ENCODE measurements around the gene JAGN1. TPM values are rescaled to one million over a fixed set of nuclear protein-coding genes. Genes with fewer than 3 reads are reported as not detected.
A peak's percentile ranks its signal among the peaks of the same experiment; 100 is the strongest.
"Not testable (repeated sequence)": the region's sequence is repeated elsewhere in the genome, so short reads cannot be mapped to it uniquely, and the experiment has no call there.

JAGN1 gene
- total RNA-seq, 1 donor from 2014 or later = 18.8 TPM

- intact Hi-C loops (cut with DNase I) = no loop called here
- ATAC-seq (ENCODE audit: poor library complexity) (peak; percentile 50), DNase-seq (peak; percentile 63)
Measured at GRCh38 chr3:9864200-9864927, 26.0 kb upstream of the JAGN1 start.

GRCh38 chr3:9865125-9865637 is 25.2 kb upstream of the JAGN1 start:
- intact Hi-C loops (cut with DNase I); DNase-seq; ATAC-seq (ENCODE audit: poor library complexity): not testable (repeated sequence)

DNA sequence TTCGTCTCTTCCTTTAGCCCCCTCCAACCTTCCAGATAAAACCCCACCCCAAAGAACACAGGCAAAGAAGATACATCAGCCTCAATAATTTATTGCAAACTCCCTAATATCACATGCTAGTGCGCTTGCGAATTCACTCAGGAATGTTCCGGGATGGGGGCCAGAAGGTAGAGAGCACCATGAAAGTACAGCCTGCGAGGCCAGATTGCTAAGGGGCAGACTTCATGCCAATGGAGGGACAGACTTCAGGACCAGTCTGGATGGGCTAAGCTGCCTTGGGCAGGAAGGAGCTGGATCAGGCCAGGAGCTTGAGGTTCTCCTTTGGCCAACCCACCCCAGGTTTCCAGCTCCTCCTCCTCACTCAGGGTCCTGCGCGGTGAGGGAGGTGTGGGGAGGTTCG is 23.8 kb upstream of the JAGN1 start:
- ATAC-seq (ENCODE audit: poor library complexity) = no peak

GRCh38 chr3:9867106-9867505 is 23.3 kb upstream of the JAGN1 start:
- intact Hi-C loops (cut with DNase I) = no loop called here
- ATAC-seq (ENCODE audit: poor library complexity) = no peak
- no peak for DNase-seq

More for the DNA sequence above, 23.8 kb upstream of the JAGN1 start:
- DNase-seq = no peak
- intact Hi-C loops (cut with DNase I) = no loop called here

DNA sequence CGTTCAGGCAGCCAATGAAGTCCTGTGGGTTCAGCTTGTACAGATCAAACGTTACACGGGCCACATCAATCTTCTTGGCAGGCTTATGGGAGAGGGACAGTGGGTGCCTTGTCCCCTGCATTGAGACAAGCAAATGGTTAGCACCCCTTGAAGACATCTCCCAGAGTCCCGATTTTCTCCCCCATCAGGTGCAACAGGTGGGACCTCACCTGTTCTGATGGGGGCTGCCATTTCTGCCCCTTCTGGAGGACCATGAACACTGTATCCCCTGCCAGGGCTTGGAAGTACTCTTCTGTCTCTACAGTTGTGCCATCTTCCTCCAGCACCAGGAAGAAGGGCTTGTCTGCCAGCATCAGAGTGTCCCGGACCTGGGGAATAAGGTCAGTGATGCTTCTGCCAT is 20.5 kb upstream of the JAGN1 start:
- intact Hi-C loops (cut with DNase I) = no loop called here
- ATAC-seq (ENCODE audit: poor library complexity) (no peak), DNase-seq (no peak)

DNA sequence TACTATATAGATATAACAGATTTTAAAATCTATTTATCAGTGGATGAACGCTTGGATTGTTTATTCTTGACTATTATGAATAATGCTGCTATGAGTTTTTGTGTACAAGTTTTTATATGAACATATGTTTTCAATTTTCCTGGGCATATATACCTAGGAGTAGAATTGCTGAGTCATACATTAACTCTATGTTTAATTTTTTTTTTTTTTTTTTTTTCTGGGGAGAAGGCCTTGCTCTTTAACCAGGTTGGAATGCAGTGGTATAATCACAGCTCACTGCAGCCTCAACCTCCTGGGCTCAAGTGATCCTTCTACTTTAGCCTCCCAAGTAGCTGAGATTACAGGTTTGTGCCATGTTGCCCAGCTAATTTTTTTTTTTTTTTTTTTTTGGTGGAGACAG is 19.4 kb upstream of the JAGN1 start:
- ATAC-seq (ENCODE audit: poor library complexity) (no peak), DNase-seq (no peak)
- intact Hi-C loops (cut with DNase I) = no loop called here

DNA sequence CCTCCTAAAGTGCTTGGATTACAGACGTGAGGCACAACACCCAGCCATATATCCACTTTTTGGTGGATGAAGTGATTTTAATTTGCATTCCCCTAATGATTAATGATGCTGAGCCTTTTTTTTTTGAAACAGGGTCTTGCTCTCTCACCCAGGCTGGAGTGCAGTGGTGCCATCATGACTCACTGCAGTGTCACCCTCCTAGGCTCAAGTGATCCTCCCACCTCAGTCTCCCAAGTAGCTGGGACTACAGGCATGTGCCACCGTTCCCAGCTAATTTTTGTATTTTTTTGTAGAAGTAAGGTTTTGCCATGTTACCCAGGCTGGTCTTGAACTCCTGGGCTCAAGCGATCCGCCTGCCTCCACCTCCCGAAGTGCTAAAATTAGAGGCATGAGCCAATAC is 18.3 kb upstream of the JAGN1 start:
- ATAC-seq (ENCODE audit: poor library complexity); DNase-seq; intact Hi-C loops (cut with DNase I): not testable (repeated sequence)

GRCh38 chr3:9875448-9875847 is 15.0 kb upstream of the JAGN1 start:
- no peak for ATAC-seq (ENCODE audit: poor library complexity)
- intact Hi-C loops (cut with DNase I) = no loop called here
- DNase-seq = no peak

- ATAC-seq (ENCODE audit: poor library complexity); DNase-seq: not testable (repeated sequence)
Measured at GRCh38 chr3:9876255-9876654, 14.2 kb upstream of the JAGN1 start.

DNA sequence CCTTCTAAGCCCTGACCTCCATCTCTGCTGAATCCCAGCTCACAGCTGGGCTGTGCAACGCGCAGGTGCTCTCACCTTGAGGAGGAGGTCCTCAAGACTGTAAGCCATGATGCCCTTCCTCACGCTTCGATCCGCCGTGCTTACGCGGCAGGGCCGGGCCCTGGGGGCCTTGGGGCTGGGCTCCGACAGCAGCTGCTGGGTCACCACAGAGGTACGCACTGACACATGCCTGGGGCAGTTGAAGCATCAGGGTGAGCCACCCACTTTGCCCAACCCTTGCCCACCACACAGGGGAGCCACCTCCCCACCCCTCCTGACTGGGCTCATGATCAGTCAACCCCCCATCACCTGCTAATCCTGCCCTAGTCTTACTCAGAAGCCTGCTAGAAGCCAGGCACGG is 13.4 kb upstream of the JAGN1 start:
- no peak for DNase-seq
- intact Hi-C loops (cut with DNase I) = no loop called here
- no peak for ATAC-seq (ENCODE audit: poor library complexity)

More at GRCh38 chr3:9876255-9876654, 14.2 kb upstream of the JAGN1 start:
- intact Hi-C loops (cut with DNase I) = not testable (repeated sequence)

GRCh38 chr3:9878700-9879099 is 11.7 kb upstream of the JAGN1 start:
- ATAC-seq (ENCODE audit: poor library complexity) (no peak), DNase-seq (no peak)
- intact Hi-C loops (cut with DNase I) = no loop called here

DNA sequence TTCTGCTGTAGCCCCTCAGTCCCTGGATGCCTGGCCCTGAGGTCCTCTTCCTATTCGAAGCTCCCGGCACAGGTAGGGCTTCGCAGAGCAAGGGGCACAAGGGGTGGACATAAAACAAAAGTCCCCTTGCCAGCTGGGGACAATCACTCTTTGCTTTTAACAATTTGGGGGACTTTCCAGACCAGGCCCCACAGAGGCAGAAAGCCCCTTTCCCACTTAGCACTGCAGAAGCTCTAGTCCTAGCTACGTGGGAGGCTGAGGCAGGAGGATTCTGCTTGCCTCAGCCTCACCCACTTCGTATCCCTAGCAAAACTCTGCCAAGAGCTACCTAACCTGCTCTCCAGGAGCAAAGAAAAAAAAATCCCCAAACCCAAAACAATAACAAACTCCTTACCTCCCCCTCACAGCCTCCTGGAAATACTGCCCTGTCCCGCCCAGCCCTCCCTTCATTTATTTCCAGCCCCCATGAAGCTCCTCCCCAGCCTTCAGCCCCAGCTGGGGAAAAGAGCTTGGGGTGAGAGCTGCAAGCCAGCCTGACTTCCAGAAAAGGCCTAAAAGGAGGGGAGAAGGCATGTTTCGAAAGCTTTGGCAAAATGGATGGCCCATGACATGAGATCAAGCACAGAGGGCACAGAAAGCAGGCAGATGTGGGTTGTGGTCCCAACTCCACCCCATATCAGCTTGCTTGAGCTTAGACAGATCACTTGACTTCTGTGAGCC is 10.4 kb upstream of the JAGN1 start, which contains the start of gene CIDEC:
Gene CIDEC (minus strand): TSS at position 424 of the 720 bp plus-strand sequence. CDS start 1,767 bp downstream, outside the sequence.
- intact Hi-C loops (cut with DNase I) = no loop called here
- ATAC-seq (ENCODE audit: poor library complexity) (no peak), DNase-seq (no peak)

GRCh38 chr3:9881441-9881840 is 9.0 kb upstream of the JAGN1 start:
- intact Hi-C loops (cut with DNase I) = no loop called here
- no peak for ATAC-seq (ENCODE audit: poor library complexity)
- no peak for DNase-seq

DNA sequence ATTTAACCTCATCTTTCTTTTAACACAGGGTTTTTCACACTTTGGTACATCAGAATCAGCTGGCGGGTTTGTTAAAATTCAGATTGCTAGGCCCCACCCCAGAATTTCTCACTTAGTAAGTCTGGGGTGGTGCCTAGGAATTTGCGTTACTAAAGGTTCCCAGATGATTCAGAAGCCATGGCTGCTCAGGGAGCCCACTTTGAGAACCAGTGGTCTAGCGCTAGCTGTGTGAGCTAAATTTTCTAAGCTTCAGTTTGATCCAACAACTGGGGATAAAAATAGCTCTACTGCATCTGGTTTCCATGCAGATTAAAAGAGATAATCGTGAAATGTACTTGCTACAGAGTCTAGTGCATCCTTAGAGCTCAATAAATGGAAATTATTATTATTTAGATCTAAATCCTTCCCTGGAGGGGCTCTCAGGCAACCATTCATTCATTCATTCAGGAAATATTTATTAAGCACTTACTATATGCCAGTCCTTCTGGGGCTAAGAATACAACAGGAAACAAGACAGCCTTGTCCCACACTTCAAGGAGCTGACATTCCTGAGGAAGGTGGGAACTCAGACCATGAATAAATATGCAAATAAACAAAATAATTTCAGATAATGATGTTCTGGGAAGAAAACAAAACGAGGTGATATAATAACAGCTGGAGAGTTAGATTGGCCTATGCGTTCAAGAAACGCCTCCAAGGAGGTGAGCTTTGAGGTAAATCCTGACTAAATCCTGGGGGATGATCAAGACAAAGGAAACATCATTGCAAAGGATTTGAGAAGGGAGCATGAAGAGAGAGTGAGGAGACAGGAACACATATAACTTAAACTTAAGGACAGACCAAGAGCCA is 6.5 kb upstream of the JAGN1 start:
- ATAC-seq (ENCODE audit: poor library complexity) (no peak), DNase-seq (no peak)
- intact Hi-C loops (cut with DNase I) = no loop called here

DNA sequence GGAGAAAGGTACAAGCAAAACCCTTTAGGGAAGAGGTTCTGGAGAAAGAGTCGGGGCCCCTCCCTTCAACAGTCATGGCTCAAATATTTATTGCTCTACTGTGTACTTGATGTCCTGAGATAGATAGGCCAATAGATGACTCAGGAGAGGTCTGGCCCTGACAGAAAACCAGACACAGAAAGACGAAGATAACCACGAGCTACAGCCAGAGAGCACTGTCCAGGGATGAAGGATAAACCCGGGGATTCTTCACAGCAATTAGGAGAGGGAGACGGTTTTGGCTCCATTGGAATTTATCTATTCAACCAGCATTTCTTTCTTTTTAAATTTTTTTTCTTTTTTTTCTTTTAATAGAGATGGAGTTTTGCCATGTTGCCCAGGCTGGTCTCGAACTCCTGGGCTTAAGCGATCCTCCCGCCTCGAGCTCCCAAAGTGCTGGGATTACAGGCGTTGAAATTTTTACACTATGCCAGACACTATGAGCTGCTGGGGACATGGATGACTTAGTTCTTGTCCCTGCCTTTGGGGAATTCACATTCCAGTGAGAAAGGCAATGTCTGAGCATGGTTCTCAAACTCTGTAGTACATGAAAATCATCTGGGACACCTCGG is 5.8 kb upstream of the JAGN1 start:
- intact Hi-C loops (cut with DNase I) = no loop called here
- ATAC-seq (ENCODE audit: poor library complexity) = no peak

DNA sequence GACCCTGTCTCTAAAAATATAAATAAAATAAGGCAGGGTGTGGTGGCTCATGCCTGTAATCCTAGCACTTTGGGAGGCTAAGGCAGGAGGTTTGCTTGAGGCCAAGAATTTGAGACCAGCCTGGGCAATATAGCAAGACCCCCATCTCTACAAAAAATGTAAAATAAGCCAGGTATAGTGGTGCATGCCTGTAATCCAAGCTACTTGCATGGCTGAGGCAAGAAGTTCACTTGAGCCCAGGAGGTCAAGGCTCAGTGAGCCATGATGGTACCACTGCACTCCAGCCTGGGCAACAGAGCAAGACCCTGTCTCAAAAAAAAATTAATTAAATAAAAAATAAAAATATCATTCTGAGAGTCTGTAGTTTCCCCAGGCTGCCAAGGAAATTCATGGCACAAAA is 4.1 kb upstream of the JAGN1 start:
- no peak for DNase-seq
- intact Hi-C loops (cut with DNase I) = no loop called here
- ATAC-seq (ENCODE audit: poor library complexity) = no peak

More for the DNA sequence above, 5.8 kb upstream of the JAGN1 start:
- no peak for DNase-seq

- ATAC-seq (ENCODE audit: poor library complexity) = no peak
- no peak for DNase-seq
- intact Hi-C loops (cut with DNase I) = no loop called here
Measured at GRCh38 chr3:9887480-9887879, 2.9 kb upstream of the JAGN1 start.

DNA sequence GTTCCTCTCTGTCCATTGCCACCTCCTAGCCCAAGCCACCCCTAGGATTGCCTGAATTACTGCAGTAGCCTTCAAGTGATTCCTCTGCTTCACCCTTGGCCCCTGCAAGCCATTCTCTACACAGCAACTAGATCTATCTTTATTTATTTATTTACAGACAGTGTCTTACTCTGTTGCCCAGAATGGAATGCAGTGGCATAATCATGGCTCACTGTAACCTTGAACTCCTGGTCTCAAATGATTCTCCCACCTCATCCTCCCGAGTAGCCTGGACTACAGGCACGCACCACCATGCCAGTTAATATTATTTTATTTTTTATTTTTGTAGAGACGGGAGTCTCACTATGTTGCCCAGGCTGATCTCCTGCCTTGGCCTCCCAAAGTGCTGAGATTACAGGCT is 1.9 kb upstream of the JAGN1 start:
- intact Hi-C loops (cut with DNase I) = no loop called here
- ATAC-seq (ENCODE audit: poor library complexity) = no peak
- no peak for DNase-seq

GRCh38 chr3:9889405-9889804 is 1.0 kb upstream of the JAGN1 start:
- intact Hi-C loops (cut with DNase I) = no loop called here
- DNase-seq (no peak), ATAC-seq (ENCODE audit: poor library complexity) (no peak)
